NCI-H128 (cell line): ENCODE data around the gene MEGF11.
"Not testable (repeated sequence)": the region's sequence is repeated elsewhere in the genome, so short reads cannot be mapped to it uniquely, and the experiment has no call there.

Experiments used
- DNase-seq: peaks from one replicate; lab custom pipeline; 2025; ENCODE audit not compliant: unreplicated experiment; lab: John Stamatoyannopoulos, UW

The MEGF11 gene

GRCh38 chr15:66014022-66014421 is 239.5 kb downstream of the MEGF11 start:
- DNase-seq, result no peak

GRCh38 chr15:66008940-66009562 is 244.5 kb downstream of the MEGF11 start:
- DNase-seq, result no peak

- DNase-seq, result no peak
These were observed 245.8 kb downstream of the MEGF11 start for GRCh38 chr15:66007663-66008262.

GRCh38 chr15:66006986-66007385 is 246.6 kb downstream of the MEGF11 start:
- no peak for DNase-seq

- no peak for DNase-seq
These were observed 248.8 kb downstream of the MEGF11 start for GRCh38 chr15:66004618-66005262.

- DNase-seq, result not testable (repeated sequence)
These were observed 250.4 kb downstream of the MEGF11 start for GRCh38 chr15:66003129-66003528.

GRCh38 chr15:66001717-66002426 is 251.7 kb downstream of the MEGF11 start:
- no peak for DNase-seq

- DNase-seq, result no peak
These were observed 252.5 kb downstream of the MEGF11 start for GRCh38 chr15:66001042-66001441.

GRCh38 chr15:65998486-65998885 is 255.1 kb downstream of the MEGF11 start:
- DNase-seq, result no peak

- DNase-seq, result no peak
These were observed 256.6 kb downstream of the MEGF11 start for GRCh38 chr15:65996901-65997300.

- DNase-seq, result no peak
These were observed 258.7 kb downstream of the MEGF11 start for GRCh38 chr15:65994832-65995231.

GRCh38 chr15:65993762-65994161 is 259.8 kb downstream of the MEGF11 start:
- DNase-seq, result no peak

GRCh38 chr15:65993236-65993635 is 260.3 kb downstream of the MEGF11 start:
- DNase-seq, result no peak

GRCh38 chr15:65991721-65992483 is 261.6 kb downstream of the MEGF11 start:
- DNase-seq, result no peak

GRCh38 chr15:65990298-65990981 is 263.1 kb downstream of the MEGF11 start:
- no peak for DNase-seq

- no peak for DNase-seq
These were observed 266.4 kb downstream of the MEGF11 start for GRCh38 chr15:65987100-65987499.

- DNase-seq, result no peak
These were observed 267.1 kb downstream of the MEGF11 start for GRCh38 chr15:65986416-65986815.

- no peak for DNase-seq
These were observed 268.2 kb downstream of the MEGF11 start for GRCh38 chr15:65985387-65985786.

GRCh38 chr15:65982627-65983322 is 270.8 kb downstream of the MEGF11 start:
- DNase-seq, result no peak
